ENCODE measurements around the gene SRCIN1.

Gene SRCIN1

GRCh38 chr17:38544175-38544838, 61.4 kb downstream of the SRCIN1 start:
- no peak for TF ChIP-seq CTCF (IDR thresholded peaks at IDR 0.05)

GRCh38 chr17:38543403-38544174, 62.2 kb downstream of the SRCIN1 start:
- no peak for TF ChIP-seq CTCF (IDR thresholded peaks at IDR 0.05)

- no peak for TF ChIP-seq CTCF (IDR thresholded peaks at IDR 0.05)
Observed at GRCh38 chr17:38542286-38542685, 63.5 kb downstream of the SRCIN1 start.

GRCh38 chr17:38541281-38541680, 64.5 kb downstream of the SRCIN1 start:
- TF ChIP-seq CTCF (IDR thresholded peaks at IDR 0.05): no peak

- TF ChIP-seq CTCF (IDR thresholded peaks at IDR 0.05): no peak
Observed at GRCh38 chr17:38540514-38541045, 65.2 kb downstream of the SRCIN1 start.

GRCh38 chr17:38539386-38539785, 66.4 kb downstream of the SRCIN1 start:
- TF ChIP-seq CTCF (IDR thresholded peaks at IDR 0.05): no peak

GRCh38 chr17:38538906-38539305, 66.8 kb downstream of the SRCIN1 start:
- no peak for TF ChIP-seq CTCF (IDR thresholded peaks at IDR 0.05)

Measured in LNCAP (cell line).